Chondrocyte (in vitro differentiated cells): Measurements from ENCODE around the gene FHIT. TPM values are rescaled to one million over a fixed set of nuclear protein-coding genes. Genes with fewer than 3 reads are reported as not detected.

ENCODE experiments used
- DNase-seq: peaks from one replicate; pipeline ENCODE4 v3.0.0; 2021; ENCODE audit warnings: mixed read lengths, low spot score
- H3K27ac Mint-ChIP-seq: one replicate; pipeline ENCODE4 v1.8.0; 2021; ENCODE audit warnings: mild to moderate bottlenecking, moderate library complexity, mixed read lengths; ENCODE audit not compliant: unreplicated experiment
- H3K27me3 Mint-ChIP-seq: 2 replicates; pipeline ENCODE4 v1.8.0; 2021; ENCODE audit warnings: low read depth, mixed read lengths
- H3K36me3 Mint-ChIP-seq: 2 replicates; pipeline ENCODE4 v1.8.0; 2021; ENCODE audit warnings: low read depth, mixed read lengths
- H3K4me1 Mint-ChIP-seq: 2 replicates; pipeline ENCODE4 v1.8.0; 2021; ENCODE audit warnings: low read depth, mild to moderate bottlenecking, mixed read lengths
- H3K4me3 Mint-ChIP-seq: one replicate; pipeline ENCODE4 v1.8.0; 2021; ENCODE audit warnings: mild to moderate bottlenecking, moderate library complexity, mixed read lengths; ENCODE audit not compliant: unreplicated experiment
- H3K9me3 Mint-ChIP-seq: 2 replicates; pipeline ENCODE4 v1.8.0; 2021; ENCODE audit warnings: low read depth, mixed read lengths
- total RNA-seq: library from RNA; stranded (reverse); gene quantifications from 3 replicates; pipeline ENCODE4 v1.2.1, GENCODE V29; 2021
- TF ChIP-seq, protein P1 (sequence below): fragments of 200-600 bp; sonication (generic); IDR thresholded peaks from 2 replicates; pipeline ENCODE4 v1.5.0; 2021; ENCODE audit warnings: antibody characterized with exemption, mild to moderate bottlenecking, moderate library complexity

The FHIT gene
- total RNA-seq, 1 donor from 2014 or later, result 3.8 TPM

DNA sequence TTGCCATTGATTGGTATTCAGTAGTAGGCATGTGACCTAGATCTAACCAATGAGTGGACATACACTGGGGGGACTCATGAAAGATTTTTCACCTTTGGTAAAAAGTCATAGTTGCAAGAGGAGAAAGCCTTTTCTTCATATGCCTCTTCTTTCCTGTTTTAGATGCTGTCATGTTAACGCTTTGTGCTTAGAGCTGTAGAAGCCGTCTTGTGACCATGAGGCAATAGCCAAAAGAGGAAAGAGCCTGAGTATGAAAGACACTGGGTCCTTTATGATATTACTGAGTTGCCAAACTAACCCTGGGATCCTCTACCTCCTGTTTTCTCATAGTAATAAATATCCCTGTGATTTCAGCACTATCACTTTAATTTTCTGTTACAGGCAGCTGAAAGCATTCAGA, 396.0 kb downstream of the FHIT start:
- TF ChIP-seq, protein P1, sequence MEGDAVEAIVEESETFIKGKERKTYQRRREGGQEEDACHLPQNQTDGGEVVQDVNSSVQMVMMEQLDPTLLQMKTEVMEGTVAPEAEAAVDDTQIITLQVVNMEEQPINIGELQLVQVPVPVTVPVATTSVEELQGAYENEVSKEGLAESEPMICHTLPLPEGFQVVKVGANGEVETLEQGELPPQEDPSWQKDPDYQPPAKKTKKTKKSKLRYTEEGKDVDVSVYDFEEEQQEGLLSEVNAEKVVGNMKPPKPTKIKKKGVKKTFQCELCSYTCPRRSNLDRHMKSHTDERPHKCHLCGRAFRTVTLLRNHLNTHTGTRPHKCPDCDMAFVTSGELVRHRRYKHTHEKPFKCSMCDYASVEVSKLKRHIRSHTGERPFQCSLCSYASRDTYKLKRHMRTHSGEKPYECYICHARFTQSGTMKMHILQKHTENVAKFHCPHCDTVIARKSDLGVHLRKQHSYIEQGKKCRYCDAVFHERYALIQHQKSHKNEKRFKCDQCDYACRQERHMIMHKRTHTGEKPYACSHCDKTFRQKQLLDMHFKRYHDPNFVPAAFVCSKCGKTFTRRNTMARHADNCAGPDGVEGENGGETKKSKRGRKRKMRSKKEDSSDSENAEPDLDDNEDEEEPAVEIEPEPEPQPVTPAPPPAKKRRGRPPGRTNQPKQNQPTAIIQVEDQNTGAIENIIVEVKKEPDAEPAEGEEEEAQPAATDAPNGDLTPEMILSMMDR, result no peak
- H3K4me1 Mint-ChIP-seq, result no peaks in the 10 kb centered on the region
- H3K9me3 Mint-ChIP-seq, result peaks cover 4% of the 10 kb centered on the region
- H3K27ac Mint-ChIP-seq, result no peak overlapping the region
- peaks cover 1% of the 10 kb centered on the region for H3K36me3 Mint-ChIP-seq
- no peak for DNase-seq
- no peaks in the 10 kb centered on the region for H3K27me3 Mint-ChIP-seq
- no peak overlapping the region for H3K4me3 Mint-ChIP-seq

DNA sequence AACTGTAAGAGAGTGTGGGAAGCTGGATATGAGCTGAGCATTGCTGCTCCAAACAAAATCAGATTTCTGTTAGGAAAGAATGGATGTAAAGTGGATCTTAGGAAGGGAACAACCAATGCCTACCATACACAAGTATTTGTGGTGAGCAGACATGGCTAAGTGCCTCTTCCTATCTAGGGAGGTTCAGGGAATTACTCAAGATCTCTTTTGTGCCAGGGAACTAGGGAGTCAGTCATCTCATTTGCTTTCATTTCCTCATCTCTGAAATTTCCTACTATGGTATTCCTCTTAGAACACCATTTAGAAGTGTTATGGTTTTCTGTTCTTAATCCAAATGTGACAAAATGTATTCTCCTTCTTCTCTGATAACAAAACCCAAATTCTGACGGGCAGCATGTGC, 396.5 kb downstream of the FHIT start:
- Mint-ChIP-seq H3K36me3 (peaks cover 1% of the 10 kb centered on the region), H3K4me3 (no peak overlapping the region), H3K4me1 (no peaks in the 10 kb centered on the region), H3K27me3 (no peaks in the 10 kb centered on the region), H3K9me3 (peaks cover 4% of the 10 kb centered on the region), H3K27ac (no peak overlapping the region)
- DNase-seq, result no peak
- TF ChIP-seq, protein P1, result no peak

DNA sequence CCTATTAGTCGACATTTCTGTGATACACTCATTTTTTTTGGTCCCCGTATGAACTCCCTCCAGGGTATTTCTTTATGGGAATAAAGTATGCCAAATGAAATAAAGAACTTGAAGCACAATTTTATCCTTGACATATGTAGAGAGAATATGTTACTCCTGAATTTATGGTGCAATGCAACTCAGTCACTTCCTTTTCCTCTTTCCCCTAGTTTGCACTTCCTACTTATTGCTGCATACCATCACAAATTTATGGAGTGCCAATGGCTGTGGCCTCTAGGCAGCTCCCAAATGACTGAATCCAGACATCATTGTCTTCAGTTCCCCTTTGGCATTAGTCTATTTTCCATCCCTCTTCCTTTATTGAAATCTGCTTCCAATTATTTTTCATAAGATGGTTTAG, 403.5 kb downstream of the FHIT start:
- TF ChIP-seq, protein P1, result no peak
- H3K36me3 Mint-ChIP-seq, result peaks cover 1% of the 10 kb centered on the region
- peaks cover 1% of the 10 kb centered on the region for H3K27me3 Mint-ChIP-seq
- DNase-seq, result no peak
- H3K4me1 Mint-ChIP-seq, result peaks cover 6% of the 10 kb centered on the region
- H3K27ac Mint-ChIP-seq, result no peak overlapping the region
- H3K4me3 Mint-ChIP-seq, result no peak overlapping the region
- peaks cover 4% of the 10 kb centered on the region for H3K9me3 Mint-ChIP-seq

DNA sequence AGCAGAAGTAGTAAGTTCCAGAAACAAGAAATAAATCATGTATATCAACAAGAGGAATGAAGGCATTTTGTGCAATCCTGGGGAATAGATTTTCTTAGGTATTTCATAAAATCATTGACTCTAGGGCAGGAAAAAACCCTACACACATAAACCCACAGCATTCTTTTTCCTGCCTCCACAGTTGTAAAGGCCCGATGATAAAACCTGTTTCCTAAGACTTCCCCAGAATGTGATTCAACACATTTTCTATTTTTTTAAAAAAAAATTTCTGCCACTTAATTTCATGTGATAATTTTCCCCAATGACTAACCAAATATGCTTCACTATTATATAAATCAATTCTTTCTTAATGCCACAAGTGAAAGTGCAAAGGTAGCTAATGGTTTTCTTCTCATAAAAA, 407.0 kb downstream of the FHIT start:
- Mint-ChIP-seq H3K27me3 (peaks cover 1% of the 10 kb centered on the region), H3K27ac (no peak overlapping the region), H3K4me1 (peaks cover 25% of the 10 kb centered on the region), H3K4me3 (no peak overlapping the region), H3K36me3 (no peaks in the 10 kb centered on the region), H3K9me3 (no peaks in the 10 kb centered on the region)
- DNase-seq, result no peak
- TF ChIP-seq, protein P1, result no peak

DNA sequence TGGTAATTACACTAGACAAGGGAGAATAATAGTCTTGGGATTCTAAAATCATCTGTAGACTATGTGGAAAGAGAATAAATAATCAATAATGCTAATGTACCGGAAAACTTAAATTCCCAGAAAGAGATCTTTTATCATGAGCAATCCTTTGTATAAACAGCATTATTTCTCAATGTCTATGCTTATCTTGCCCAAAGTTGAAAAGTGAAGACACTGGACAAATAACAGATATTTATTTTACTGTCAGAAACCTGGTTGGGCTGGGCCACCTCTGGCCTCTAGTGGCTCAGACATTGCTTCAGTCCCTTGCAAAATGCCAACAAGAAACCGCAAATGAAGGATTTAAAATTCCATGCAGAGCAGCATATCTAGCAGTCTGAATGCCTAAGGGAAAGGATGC, 409.9 kb downstream of the FHIT start:
- no peaks in the 10 kb centered on the region for H3K36me3 Mint-ChIP-seq
- peaks cover 5% of the 10 kb centered on the region for H3K9me3 Mint-ChIP-seq
- H3K4me1 Mint-ChIP-seq, result peaks cover 25% of the 10 kb centered on the region
- H3K27ac Mint-ChIP-seq, result no peak overlapping the region
- TF ChIP-seq, protein P1, result no peak
- no peak overlapping the region for H3K4me3 Mint-ChIP-seq
- no peaks in the 10 kb centered on the region for H3K27me3 Mint-ChIP-seq
- DNase-seq, result no peak
